ENCODE data around the gene NOS1AP.

NOS1AP gene

DNA sequence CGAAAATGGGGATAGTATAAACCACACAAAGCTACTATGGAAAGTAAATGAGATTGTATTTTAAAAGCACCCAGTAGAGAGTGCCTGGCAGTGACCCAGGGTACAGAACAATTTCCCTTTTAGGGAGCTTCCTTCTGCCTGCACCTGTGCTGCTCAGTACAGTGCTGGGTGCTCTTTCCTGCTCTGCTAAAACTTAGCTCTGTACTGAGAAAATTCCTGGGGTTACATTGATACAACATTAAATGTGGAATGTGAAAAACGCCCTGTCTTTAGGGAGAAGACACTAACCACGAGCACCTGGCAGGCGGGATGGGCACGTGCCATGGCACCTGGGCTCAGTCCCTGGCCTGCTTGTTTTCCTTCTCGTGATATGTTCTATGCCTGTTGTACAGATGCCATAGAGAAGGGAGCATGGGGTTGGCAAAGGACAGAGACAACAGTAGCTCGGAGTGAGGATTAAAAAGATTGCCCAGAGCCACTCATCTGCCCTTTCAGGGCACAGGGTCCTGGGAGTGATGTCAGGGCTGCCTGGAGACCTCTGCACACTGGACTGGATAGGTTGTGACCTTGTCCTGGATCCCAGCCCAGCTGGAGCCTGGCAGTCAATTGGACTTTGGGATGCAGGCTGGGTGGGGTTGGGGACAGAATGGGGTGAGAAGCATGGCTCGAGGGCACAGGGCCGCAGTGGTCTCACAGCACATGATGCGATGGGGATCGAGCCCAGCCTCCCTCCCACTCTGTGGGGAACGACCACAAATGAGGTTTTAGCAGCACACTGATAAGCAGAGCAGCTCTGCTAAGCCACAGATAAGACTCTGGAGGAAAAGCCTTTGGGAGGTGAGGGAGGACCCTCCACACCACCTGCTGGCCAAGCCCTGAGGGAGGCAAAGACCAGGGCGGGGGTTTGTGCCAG is 302.9 kb downstream of the NOS1AP start:
- DNase-seq, result no peak

DNA sequence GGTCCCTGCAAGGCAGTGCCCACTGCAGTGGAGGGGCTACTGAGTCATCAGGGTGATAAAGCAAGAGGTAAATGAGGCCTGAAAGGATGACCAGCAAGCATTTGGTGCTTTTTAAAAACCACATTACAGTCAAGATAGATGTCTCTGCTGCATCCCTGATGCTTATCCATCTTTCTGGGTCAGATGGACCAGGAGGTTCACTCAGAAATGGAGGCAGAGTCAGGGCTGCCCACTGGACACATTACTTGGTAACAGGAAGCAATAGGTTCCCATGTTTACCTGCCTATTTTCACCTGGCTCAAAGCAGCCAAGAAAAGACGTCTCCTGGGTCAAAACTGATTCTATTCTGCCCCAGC is 303.6 kb downstream of the NOS1AP start:
- DNase-seq, result no peak

DNA sequence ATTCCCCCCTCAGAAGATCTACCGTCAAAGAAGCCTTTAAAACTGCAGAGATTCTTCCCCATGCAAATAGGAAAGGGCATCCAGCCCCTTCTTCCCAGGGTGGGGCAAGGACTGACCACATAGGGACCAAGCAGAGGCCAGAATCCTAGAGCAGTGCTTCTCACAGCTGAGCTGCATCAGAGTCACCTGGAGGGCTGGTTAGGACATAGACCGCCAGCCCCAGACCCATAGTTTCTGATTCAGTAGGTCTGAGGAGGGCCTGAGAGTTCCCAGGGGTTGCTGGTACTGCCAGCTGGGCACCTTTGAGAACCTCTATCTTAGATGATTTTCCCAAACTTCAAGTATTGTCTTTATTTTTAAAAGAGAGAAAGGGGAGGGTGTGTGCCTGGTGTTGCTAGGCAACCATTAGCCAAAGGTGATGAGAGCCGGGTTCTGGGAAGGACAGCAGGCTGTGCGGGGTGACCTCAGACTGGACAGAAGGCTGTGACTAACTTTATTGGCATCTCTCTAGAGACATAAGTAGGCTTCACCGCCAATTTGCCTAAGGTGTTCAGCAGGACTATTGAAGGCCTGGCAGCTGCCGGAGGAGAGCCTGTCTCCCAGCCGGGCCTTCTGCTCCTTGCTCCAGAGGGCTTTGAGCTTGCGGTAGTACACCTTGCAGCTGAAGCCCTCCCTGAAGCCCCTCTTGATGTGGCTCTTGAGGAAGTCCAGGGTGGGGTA is 304.2 kb downstream of the NOS1AP start:
- no peak for DNase-seq

- DNase-seq, result no peak
These were observed 304.9 kb downstream of the NOS1AP start for GRCh38 chr1:162374406-162374805.

- DNase-seq, result no peak
These were observed 306.0 kb downstream of the NOS1AP start for GRCh38 chr1:162375463-162375862.

- DNase-seq, result no peak
These were observed 307.2 kb downstream of the NOS1AP start, which contains the start of gene SPATA46 for GRCh38 chr1:162376691-162377090. SPATA46 (minus strand) TSS chr1:162376854; CDS start chr1:162376790, 64 bp downstream.

GRCh38 chr1:162380061-162380846 is 310.8 kb downstream of the NOS1AP start:
- no peak for DNase-seq

GRCh38 chr1:162381383-162381782 is 311.9 kb downstream of the NOS1AP start, which contains the start of gene C1orf226:
C1orf226 (plus strand) TSS chr1:162381728; CDS start chr1:162381902, 174 bp downstream.
- DNase-seq, result no peak

DNA sequence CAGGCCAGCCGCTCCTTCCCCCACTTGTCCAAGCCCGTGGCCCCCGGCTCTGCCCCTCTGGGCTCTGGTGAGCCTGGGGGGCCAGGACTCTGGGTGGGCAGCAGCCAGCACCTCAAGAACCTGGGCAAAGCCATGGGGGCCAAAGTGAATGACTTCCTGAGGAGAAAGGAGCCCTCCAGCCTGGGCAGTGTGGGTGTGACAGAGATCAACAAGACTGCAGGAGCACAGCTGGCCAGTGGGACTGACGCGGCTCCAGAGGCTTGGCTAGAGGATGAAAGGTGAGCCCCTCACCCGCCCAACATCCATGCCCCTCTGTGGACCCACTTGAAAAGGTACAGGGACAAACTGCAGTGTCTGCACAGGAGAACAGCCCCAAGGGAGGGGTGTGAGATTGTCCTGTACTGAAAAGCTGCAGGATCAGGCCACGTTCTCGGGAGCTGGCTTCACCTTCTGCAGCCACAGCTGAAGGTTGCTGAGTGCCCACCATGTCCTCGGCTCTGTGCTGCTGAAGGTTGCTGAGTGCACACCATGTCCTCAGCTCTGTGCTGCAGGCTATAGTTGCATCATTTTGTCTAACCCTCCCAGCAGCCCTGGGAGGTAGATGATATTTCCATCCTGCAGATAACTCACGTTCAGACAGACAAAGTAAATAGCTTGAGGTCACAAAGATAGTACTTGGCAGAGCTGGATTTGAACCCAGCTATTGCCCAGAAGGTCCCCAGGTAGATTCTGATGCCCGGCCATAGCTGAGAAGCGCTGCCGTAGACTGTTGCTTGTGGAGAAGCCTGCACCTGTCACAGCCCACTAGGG is 312.7 kb downstream of the NOS1AP start:
- DNase-seq, result no peak

GRCh38 chr1:162383091-162383490 is 313.6 kb downstream of the NOS1AP start:
- no peak for DNase-seq

DNA sequence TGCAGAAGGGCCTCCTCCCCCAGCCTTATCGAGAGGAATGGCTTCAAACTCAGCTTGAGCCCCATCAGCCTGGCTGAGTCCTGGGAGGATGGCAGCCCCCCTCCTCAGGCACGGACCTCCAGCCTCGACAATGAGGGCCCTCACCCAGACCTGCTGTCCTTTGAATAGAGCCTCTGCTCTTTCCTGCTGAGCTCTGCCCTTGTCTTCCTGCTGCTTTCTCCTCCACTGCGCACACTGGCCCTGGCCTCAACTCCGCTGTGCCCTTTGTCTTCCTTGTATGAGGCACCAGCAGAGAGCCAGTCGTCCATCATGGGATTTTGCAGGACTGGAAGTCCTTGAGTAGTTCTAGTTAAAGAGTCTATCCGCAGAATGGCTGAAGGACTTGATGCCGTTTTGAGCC is 314.0 kb downstream of the NOS1AP start:
- DNase-seq, result no peak

GRCh38 chr1:162384116-162384515 is 314.6 kb downstream of the NOS1AP start:
- DNase-seq, result no peak

GRCh38 chr1:162384601-162385279 is 315.2 kb downstream of the NOS1AP start:
- DNase-seq, result no peak

DNA sequence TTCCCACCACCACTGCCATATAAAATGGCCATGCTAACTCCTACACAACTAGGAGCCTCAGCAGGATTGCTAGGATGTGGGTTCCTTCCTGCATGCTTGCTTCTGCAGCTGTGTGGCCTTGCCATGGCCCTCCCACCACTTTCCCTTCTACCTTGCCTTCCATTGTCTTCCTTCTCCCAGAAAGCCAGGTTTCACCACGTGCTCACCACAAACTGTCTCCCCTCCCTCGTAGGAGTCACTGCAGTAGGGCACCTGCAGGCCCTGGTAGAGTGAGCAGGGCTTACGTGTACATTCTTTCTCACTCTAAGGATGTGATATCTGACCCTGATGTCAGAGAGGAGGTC is 315.8 kb downstream of the NOS1AP start:
- DNase-seq, result no peak

DNA sequence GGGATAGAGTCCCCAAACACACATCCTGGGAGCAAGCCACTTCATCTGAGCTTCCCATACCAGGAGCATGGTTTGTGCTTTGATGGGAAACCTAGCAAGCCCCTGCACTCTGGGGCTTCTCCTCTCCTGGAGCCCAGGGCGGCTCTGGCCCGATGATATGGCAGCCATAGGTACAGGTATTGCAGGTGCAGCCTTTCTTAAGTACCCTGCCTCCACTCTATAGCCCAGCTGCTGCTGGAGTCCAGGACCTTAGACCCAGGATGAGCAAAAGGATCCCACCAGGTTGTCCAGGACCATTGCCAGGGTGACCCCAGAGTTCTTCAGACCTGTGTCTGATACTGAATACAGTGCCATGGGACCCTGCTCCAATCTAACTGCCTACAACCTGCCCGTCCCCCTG is 316.2 kb downstream of the NOS1AP start:
- no peak for DNase-seq

DNA sequence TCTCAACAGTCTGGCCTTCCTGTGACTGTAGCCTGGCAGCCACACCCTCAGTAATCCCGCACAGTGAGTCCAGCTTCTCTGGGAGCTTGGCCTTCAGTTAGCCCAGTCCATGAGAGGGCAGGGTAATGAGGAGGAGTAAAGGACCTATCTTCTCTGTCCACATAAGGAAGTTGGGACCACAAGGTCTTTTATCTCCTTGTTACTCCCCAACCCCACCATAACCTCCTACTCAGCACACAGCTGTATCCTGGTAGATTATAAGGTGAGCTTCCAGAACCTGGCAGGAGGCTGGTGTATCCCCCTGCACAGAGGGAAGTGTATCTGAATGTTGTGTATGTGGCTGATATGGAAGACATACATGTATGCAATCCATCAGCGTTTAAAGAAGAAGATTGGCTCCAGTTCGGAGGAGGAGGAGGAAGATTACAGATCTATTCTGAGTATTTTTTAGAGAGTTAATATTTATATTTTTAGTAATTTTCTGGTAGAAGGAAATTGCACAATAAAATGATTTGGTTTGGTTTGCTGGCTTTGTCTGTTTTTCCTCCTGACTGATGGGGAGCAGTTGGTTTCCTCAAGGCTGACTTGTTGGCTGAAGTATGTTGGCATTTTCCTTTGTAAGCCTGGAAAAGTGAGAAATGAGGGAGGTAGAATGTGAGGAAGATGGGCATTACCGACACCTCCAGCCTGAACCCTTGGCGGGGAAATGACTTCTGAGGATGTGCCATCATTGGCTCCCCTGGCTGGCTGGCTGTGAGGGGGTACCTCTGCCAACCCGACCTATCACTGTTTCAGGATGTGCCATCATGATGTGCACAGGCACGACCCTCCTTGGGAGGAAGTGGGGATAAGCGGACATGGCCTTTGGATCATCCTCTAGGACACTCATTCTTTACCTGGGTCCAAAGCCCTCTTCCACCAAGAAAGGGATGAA is 317.1 kb downstream of the NOS1AP start:
- no peak for DNase-seq

GRCh38 chr1:162387226-162388082 is 318.0 kb downstream of the NOS1AP start:
- no peak for DNase-seq

DNA sequence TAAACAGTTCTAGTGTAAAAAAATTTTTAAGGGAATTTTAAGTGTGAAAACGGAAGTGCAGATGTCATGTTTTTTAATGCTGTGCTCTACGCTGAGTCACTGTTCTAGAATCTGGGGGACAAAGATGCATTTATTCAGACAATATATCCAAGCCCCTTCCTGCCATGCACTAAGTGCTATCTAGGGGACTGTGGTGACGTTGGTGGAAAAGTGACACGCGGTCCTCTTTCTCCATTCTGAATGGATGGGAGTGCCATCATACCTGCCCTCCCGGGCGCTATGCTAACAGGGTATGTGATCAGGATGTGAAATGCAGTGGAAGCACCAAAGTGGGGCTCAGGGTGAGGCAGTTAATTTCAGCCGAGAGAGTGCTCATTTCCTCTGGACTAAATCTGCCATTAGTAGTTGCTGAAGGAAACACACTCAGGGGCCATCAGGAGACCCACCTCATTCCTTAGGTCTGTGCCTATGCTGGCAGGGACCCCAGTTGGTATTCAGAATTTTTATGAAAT is 318.6 kb downstream of the NOS1AP start:
- no peak for DNase-seq

DNA sequence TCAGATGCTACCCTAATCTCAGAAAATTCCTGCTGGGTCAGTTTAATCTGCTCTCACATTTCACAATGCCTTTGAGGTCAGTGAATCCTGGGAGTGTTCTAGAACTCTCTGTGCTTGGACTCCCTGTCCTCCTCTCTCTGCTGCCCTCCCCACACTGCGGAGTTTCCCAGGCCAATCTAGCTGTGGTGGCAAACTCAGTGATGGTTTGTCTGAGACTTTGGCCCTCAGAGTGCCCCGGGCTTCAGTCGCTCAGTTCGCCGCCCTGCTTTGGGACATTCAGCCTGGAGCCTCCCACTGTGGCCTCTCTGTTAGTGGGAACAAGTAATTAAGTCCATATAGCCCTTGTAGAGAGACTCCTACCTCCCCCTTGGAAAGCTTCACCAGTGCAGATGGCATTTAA is 319.1 kb downstream of the NOS1AP start:
- DNase-seq, result no peak

All from cerebellar nuclear complex (tissue), 1 donor.